Dedifferentiated amniotic fluid mesenchymal stem cell (primary cell): ENCODE data around the gene PBXIP1.
"Not testable (repeated sequence)": the region's sequence is repeated elsewhere in the genome, so short reads cannot be mapped to it uniquely, and the experiment has no call there.

ENCODE experiments used
- DNase-seq: peaks from one replicate; pipeline ENCODE4 v3.0.0-alpha.2; 2016; ENCODE audit errors: extremely low spot score

PBXIP1 gene

DNA sequence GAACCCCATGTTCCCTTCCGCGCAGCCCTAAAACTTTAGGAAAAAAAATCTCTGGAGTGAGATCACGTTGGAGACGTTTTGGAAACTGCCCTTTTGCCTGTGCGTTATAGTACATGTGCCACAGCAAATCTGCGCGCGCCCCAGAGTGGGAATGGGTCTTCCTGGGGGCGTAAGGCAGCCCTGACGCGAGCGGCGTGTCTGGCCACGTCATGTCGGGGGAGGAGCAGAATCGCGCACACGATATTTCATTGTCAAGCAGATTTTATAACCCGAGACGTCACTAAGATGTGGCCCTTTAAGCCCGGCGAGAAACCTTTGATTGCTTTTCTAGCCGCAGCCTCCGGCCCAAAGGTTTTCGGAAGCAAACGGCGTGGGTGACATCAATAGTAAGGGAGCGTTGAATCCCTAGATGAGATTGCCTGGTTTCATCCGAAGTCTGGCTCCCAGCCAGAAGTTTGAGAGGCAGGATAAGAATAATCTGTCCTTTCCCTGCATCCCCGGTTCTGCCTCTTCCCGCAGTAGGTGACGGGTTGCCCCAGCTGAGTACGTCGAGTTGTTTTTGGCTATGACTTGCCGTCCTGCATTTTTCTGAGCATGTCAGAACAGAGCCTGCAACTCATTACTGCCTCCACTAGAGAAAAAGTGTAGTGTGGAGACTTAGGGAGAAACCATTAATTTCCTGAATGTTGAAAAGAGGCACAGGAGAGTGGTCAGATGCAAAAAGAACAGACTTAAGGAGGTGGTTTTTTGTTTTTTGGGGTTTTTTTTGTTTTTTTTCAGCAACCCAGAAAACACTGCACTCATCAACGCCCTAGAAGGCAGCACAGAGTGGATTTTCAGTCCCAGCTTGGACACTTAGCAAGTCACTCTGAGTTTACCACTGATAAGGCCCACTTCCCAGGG, 18.6 kb downstream of the PBXIP1 start:
- DNase-seq = peak; percentile 95

GRCh38 chr1:154936555-154937084, 19.3 kb downstream of the PBXIP1 start, which contains the start of gene PMVK:
Gene PMVK (minus strand): TSS chr1:154936719. CDS start chr1:154936685, 34 bp downstream.
- peak; percentile 95 for DNase-seq

DNA sequence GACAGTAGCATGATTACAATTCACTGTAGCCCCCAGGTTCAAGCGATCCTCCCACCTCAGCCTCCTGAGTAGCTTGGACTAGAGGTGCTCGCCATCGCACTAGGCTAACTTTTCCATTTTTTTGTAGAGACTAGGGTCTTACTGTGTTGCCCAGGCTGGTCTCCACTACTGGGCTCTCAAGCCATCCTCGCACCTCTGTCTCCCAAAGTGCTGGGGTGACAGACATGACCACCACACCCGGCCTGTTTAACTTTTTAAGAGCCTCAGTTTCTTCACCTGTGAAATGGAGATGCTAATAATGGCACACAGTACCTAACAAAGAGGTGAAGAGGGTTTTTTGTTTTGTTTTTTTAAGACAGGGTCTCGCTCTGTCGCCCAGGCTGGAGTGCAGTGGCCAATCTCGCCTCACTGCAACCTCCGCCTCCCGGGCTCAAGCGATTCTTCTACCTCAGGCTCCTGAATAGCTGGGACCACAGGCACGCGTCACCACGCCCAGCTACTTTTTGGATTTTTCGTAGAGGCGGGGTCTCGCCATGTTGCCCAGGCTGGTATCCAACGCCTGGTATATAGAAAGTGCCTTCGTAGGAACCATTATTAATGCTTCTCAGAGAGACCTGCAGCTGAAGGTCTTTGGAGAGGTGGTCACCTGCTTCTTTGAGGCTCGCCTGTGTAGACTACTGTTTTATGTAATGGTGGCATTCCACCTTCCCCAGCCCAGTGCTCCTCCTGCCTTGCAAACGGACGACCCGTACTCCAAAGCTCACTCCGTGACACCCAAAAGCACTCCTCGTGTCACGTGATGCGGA, 19.9 kb downstream of the PBXIP1 start:
- no peak for DNase-seq

GRCh38 chr1:154934358-154934948, 21.4 kb downstream of the PBXIP1 start:
- DNase-seq = no peak

GRCh38 chr1:154931940-154932487, 23.9 kb downstream of the PBXIP1 start:
- DNase-seq = no peak

DNA sequence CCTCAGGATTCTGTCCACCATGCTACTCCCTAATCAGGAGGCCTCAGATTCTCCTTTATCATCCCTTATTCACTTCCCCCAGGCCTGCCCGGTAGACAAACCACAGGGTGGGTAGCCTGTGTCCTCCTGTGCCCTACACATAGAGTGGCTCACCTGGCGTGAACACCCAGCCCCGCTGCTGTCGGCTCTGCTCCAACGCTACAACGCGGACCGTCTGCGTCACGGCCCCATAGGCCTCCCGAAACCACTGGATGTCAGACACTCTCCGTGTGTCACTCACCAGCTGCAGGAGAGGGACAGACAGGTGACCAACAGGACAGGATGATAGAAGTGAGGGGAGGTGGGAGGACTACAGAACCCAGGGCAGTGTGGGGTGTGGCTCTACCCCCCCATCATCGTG, 29.7 kb downstream of the PBXIP1 start:
- DNase-seq = no peak

- DNase-seq = no peak
Observed at GRCh38 chr1:154925335-154926170, 30.3 kb downstream of the PBXIP1 start.

GRCh38 chr1:154923695-154924094, 32.2 kb downstream of the PBXIP1 start:
- no peak for DNase-seq

DNA sequence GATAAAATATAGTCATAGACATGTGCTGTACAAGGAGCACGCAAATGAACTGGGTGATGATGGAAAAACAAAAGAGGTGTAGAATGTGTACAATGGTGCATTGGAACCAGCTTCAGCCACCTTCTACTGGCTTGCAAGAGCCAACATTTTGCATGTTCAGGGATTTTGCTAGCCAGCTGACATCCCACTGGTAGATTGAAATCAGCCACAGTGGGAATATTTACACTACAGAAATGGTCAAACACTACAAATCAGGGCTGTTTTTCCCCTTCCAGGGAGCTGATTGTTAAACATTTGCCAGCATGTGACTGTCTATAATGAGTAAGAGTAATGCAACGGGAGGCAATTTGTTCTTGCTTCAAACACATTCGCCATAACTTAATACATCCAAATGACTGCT, 42.6 kb downstream of the PBXIP1 start:
- no peak for DNase-seq

DNA sequence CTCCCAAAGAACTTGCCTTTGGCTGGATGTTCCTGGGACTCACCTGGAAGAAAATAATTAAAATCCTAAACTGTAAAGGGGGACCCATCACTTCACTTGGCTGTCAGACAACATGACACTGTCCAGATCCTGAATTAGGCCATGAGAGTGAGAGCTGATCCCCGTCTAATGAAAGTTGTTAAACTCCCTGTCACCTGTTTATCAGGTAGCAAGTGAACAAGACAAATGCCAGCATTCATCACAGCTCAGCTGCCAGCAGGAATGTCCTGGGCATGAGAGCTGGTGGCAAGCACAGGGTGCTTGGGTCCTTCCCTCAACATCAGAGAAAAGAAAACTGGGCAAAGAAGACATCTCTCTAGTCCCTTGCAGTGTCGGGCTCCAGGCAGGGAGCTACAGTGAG, 43.1 kb downstream of the PBXIP1 start:
- no peak for DNase-seq

DNA sequence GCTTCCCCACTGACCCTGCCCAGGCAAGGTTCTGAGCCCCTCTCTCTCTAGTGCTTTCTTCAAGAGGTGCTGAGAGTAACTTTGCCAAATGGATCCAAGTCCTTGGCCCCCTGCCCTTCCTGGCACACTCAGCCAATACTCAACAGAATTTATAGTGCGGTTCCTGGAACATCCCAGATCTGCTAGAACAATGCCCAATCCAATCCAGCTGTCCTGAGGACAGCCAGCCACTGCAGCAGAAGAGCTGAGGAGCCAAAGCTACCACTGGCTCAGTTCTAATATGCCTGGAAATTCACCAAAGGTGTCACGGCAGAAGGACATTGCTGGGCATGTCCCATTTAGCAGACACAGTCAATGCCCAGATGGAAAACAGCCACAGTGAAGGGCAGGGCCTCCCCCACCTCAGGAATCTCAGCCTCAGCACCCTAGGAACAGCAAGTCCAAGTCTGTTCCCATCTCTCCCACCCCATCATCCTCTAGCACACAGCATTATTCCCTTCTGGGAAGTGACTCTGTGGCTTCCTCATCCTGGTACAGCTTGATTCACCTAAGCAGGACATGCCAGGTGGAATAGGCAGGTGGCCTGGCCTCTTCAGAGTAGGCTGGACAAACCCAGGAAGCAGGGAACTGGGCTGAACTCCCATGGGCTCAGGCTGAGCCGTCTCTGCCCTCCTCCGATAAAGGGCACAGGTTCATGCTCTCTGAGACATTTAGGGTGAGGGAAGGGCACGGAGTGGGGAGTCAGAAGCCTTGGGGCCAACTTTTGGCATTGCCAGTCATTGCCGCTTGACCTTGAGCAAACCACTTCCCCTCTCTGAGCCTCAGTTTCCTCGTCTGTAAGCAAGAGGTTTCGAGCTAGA, 44.0 kb downstream of the PBXIP1 start:
- no peak for DNase-seq

DNA sequence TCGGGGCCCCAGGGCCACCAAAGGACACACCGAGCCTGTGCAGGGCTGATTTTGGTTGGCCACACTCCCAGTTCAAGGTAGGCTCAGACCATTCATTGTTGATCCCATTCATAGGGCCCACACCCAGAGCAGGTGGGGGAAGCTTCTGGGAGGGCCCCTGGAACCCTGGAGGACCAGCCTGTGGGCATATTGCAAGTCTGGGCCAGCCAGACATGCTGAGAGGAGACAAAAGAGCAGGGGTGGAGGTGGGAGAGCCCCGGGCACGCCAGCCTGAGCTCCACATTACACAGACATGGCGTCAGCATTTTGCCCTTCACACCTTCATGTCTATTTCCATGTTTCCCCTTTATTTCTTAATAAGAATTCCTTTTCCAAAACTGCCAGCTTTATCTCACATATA, 45.0 kb downstream of the PBXIP1 start:
- DNase-seq = no peak

GRCh38 chr1:154908937-154909336, 47.0 kb downstream of the PBXIP1 start:
- no peak for DNase-seq

DNA sequence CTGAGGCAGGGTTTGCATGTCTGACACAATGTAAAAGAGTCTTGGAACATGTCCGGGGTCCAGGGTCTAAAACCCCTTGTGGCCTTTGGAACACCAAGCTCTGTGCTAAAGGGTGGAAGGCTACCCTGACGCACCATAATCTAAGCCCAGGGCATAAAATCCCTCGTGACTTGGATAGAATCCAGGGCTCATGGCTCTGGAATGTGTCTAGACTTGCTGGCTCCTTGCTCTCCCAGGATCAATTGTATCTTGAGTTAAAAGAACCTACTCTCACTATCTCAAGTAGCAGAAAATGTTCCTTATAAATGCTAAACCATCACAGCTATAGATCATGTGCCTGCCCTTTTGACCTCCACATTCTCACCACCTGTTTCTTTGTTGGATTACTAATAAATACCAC, 47.8 kb downstream of the PBXIP1 start:
- DNase-seq = not testable (repeated sequence)

DNA sequence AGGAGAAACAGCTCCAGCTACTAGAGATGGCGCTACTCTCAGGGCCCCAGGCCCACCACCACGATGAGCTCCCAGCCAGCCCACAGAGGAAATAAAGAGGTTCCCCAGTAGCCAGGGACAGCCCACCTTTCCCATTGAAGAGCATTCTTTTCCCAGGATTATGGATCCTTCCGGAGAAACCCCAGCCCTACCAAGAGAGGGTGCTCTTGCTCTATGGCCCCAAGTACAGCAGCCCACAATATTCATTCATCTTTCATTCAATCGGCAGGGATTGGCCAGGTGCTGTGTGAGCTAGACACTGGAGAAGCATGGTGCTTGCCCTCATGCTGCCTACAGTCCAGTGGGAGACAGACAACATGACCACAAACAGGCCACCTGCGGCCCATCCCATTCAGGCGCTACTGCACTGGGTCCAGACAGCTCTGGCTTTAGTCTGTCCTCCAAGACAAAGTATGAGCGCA, 49.2 kb downstream of the PBXIP1 start:
- DNase-seq = no peak

DNA sequence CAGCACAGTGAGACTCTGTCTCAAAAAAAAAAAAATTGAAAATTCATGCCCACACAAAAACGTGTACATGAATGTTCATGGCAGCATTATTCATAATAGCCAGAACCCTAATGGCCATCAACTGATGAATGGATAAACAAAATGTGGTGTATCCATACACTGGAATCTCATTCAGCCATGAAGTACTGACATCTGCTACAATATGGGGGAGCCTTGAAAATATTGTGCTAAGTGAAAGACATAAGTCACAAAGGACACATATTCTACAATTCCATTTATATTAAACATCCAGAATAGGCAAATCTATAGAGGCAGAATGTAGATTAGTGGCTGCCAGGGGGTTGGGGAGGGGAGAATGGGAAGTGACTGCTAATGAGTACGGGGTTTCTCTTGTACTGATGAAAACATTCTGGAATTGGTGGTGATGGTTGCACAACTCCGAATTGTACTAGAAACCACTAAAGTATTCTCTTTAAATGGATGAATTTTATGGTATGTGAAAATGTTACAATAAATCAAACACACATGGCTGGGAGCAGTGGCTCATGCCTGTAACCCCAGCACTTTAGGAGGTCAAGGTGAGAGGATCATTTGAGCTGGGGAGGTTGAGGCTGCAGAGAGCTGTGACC, 52.8 kb downstream of the PBXIP1 start:
- no peak for DNase-seq

GRCh38 chr1:154901591-154901990, 54.3 kb downstream of the PBXIP1 start:
- DNase-seq = no peak

DNA sequence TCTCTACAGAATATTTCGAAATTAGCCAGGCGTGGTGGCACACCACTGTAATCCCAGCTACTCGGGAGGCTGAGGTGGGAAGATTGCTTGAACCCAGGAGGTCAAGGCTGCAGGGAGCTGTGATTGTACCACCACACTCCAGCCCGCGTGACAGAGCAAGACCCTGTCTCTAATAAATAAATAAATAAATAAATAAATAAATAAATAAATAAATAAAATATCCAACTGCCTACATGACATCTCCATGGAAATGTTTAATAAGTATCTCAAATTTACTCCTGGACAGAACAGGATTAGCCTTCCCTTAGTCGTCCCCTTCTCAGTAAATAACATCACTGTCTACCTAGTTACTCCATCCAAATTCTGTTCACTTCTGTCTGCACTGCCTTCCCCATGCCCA, 56.9 kb downstream of the PBXIP1 start:
- DNase-seq = no peak

- DNase-seq = no peak
Observed at GRCh38 chr1:154896771-154897286, 59.1 kb downstream of the PBXIP1 start.
